ENCODE results near the gene BMP6. TPM values are rescaled to one million over a fixed set of nuclear protein-coding genes. Genes with fewer than 3 reads are reported as not detected.
A peak's percentile ranks its signal among the peaks of the same experiment; 100 is the strongest.
"Not testable (repeated sequence)": the region's sequence is repeated elsewhere in the genome, so short reads cannot be mapped to it uniquely, and the experiment has no call there.

BMP6 gene
- total RNA-seq, 2 experiments from 2014 or later: not detected

- ChIA-PET CTCF (interaction anchor here (0.6 to 0.8 kb wide), 2 partner anchors 10 to 529 kb away, joined by 3 to 4 read pairs; no protein-coding TSS in a partner anchor), POLR2A (interaction anchor here (0.5 kb wide), 1 partner anchor 17 kb away, joined by 3 read pairs; no protein-coding TSS in a partner anchor)
- no peak overlapping the region for H3K4me3 Mint-ChIP-seq
- no peak for DNase-seq
- no peaks in the 10 kb centered on the region for H3K9me3 Mint-ChIP-seq
- no peaks in the 10 kb centered on the region for H3K4me1 Mint-ChIP-seq
- H3K27me3 Mint-ChIP-seq: no peaks in the 10 kb centered on the region
- peaks cover 23% of the 10 kb centered on the region for H3K36me3 Mint-ChIP-seq (ENCODE audit: low read depth)
- no peak overlapping the region for H3K27ac Mint-ChIP-seq
Observed at GRCh38 chr6:7896465-7896987, 170.6 kb downstream of the BMP6 start.

GRCh38 chr6:7897461-7898192 lies 171.7 kb downstream of the BMP6 start:
- H3K27me3 Mint-ChIP-seq: no peaks in the 10 kb centered on the region
- CTCF ChIA-PET: interaction anchor here (0.6 to 0.9 kb wide), 2 partner anchors 10 to 15 kb away, joined by 3 to 4 read pairs; no protein-coding TSS in a partner anchor
- H3K4me1 Mint-ChIP-seq: no peaks in the 10 kb centered on the region

GRCh38 chr6:7898193-7898586 lies 172.3 kb downstream of the BMP6 start:
- CTCF ChIA-PET: interaction anchor here (0.9 kb wide), 1 partner anchor 10 kb away, joined by 4 read pairs; no protein-coding TSS in a partner anchor
- H3K27me3 Mint-ChIP-seq, H3K4me3 Mint-ChIP-seq, POLR2A ChIA-PET, H3K4me1 Mint-ChIP-seq, H3K9me3 Mint-ChIP-seq, H3K27ac Mint-ChIP-seq, DNase-seq: not testable (repeated sequence)
- H3K36me3 Mint-ChIP-seq (ENCODE audit: low read depth): peaks cover 27% of the 10 kb centered on the region

More at GRCh38 chr6:7897461-7898192, 171.7 kb downstream of the BMP6 start:
- Mint-ChIP-seq H3K36me3 (ENCODE audit: low read depth) (peaks cover 26% of the 10 kb centered on the region), H3K27ac (no peak overlapping the region), H3K9me3 (no peaks in the 10 kb centered on the region), H3K4me3 (no peak overlapping the region)
- no peak for DNase-seq
- POLR2A ChIA-PET: no interaction called here

- Mint-ChIP-seq H3K9me3 (no peaks in the 10 kb centered on the region), H3K27ac (no peak overlapping the region), H3K4me1 (no peaks in the 10 kb centered on the region), H3K4me3 (no peak overlapping the region), H3K27me3 (no peaks in the 10 kb centered on the region), H3K36me3 (ENCODE audit: low read depth) (peaks cover 25% of the 10 kb centered on the region)
- ChIA-PET POLR2A (no interaction called here), CTCF (no interaction called here)
- DNase-seq: no peak
Observed at GRCh38 chr6:7899101-7899888, 173.4 kb downstream of the BMP6 start.

- CTCF ChIA-PET: no interaction called here
- no peaks in the 10 kb centered on the region for H3K27me3 Mint-ChIP-seq
- no peak overlapping the region for H3K27ac Mint-ChIP-seq
- no peaks in the 10 kb centered on the region for H3K4me1 Mint-ChIP-seq
- no peak for DNase-seq
- no peak overlapping the region for H3K4me3 Mint-ChIP-seq
- POLR2A ChIA-PET: no interaction called here
- no peaks in the 10 kb centered on the region for H3K9me3 Mint-ChIP-seq
- H3K36me3 Mint-ChIP-seq (ENCODE audit: low read depth): peaks cover 31% of the 10 kb centered on the region
Observed at GRCh38 chr6:7899889-7900213, 174.0 kb downstream of the BMP6 start.

GRCh38 chr6:7900621-7901020 lies 174.7 kb downstream of the BMP6 start:
- Mint-ChIP-seq H3K4me3 (no peak overlapping the region), H3K36me3 (ENCODE audit: low read depth) (peaks cover 32% of the 10 kb centered on the region), H3K27ac (no peak overlapping the region), H3K4me1 (no peaks in the 10 kb centered on the region), H3K9me3 (no peaks in the 10 kb centered on the region), H3K27me3 (no peaks in the 10 kb centered on the region)
- CTCF ChIA-PET: no interaction called here
- DNase-seq: no peak
- POLR2A ChIA-PET: no interaction called here

- peaks cover 32% of the 10 kb centered on the region for H3K36me3 Mint-ChIP-seq (ENCODE audit: low read depth)
- no peak for DNase-seq
- H3K9me3 Mint-ChIP-seq: no peaks in the 10 kb centered on the region
- ChIA-PET POLR2A (no interaction called here), CTCF (no interaction called here)
- no peaks in the 10 kb centered on the region for H3K4me1 Mint-ChIP-seq
- H3K27me3 Mint-ChIP-seq: no peaks in the 10 kb centered on the region
- H3K4me3 Mint-ChIP-seq: no peak overlapping the region
- H3K27ac Mint-ChIP-seq: no peak overlapping the region
Observed at GRCh38 chr6:7901056-7901455, 175.2 kb downstream of the BMP6 start.

GRCh38 chr6:7901780-7902179 lies 175.9 kb downstream of the BMP6 start:
- H3K4me3 Mint-ChIP-seq: no peak overlapping the region
- H3K9me3 Mint-ChIP-seq: no peaks in the 10 kb centered on the region
- POLR2A ChIA-PET: no interaction called here
- CTCF ChIA-PET: no interaction called here
- peaks cover 4% of the 10 kb centered on the region for H3K4me1 Mint-ChIP-seq
- DNase-seq: no peak
- H3K27ac Mint-ChIP-seq: no peak overlapping the region
- peaks cover 32% of the 10 kb centered on the region for H3K36me3 Mint-ChIP-seq (ENCODE audit: low read depth)
- no peaks in the 10 kb centered on the region for H3K27me3 Mint-ChIP-seq

- ChIA-PET CTCF (interaction anchor here (0.9 to 1.6 kb wide), 2 partner anchors 9 to 166 kb away, joined by 3 read pairs; no protein-coding TSS in a partner anchor), POLR2A (no interaction called here)
- Mint-ChIP-seq H3K4me1 (peaks cover 5% of the 10 kb centered on the region), H3K27me3 (no peaks in the 10 kb centered on the region), H3K9me3 (no peaks in the 10 kb centered on the region), H3K27ac (no peak overlapping the region), H3K36me3 (ENCODE audit: low read depth) (peaks cover 32% of the 10 kb centered on the region), H3K4me3 (no peak overlapping the region)
- no peak for DNase-seq
Observed at GRCh38 chr6:7902221-7902620, 176.3 kb downstream of the BMP6 start.

GRCh38 chr6:7902867-7903266 lies 177.0 kb downstream of the BMP6 start:
- H3K9me3 Mint-ChIP-seq: no peaks in the 10 kb centered on the region
- H3K27ac Mint-ChIP-seq: peak overlapping the region; percentile 22
- no peak for DNase-seq
- H3K4me1 Mint-ChIP-seq: peaks cover 9% of the 10 kb centered on the region
- no peak overlapping the region for H3K4me3 Mint-ChIP-seq
- H3K36me3 Mint-ChIP-seq (ENCODE audit: low read depth): peaks cover 27% of the 10 kb centered on the region
- H3K27me3 Mint-ChIP-seq: no peaks in the 10 kb centered on the region
- ChIA-PET CTCF (interaction anchor here (0.9 to 1.6 kb wide), 2 partner anchors 9 to 165 kb away, joined by 3 read pairs; no protein-coding TSS in a partner anchor), POLR2A (no interaction called here)

- DNase-seq: no peak
- Mint-ChIP-seq H3K27ac (no peak overlapping the region), H3K27me3 (no peaks in the 10 kb centered on the region), H3K4me3 (no peak overlapping the region), H3K36me3 (ENCODE audit: low read depth) (peaks cover 21% of the 10 kb centered on the region), H3K4me1 (peaks cover 9% of the 10 kb centered on the region), H3K9me3 (no peaks in the 10 kb centered on the region)
- ChIA-PET CTCF (interaction anchor here (1.6 kb wide), 1 partner anchor 10 kb away, joined by 3 read pairs; no protein-coding TSS in a partner anchor), POLR2A (no interaction called here)
Observed at GRCh38 chr6:7903673-7904072, 177.8 kb downstream of the BMP6 start.

GRCh38 chr6:7904654-7905319 lies 178.9 kb downstream of the BMP6 start:
- H3K27ac Mint-ChIP-seq: peak overlapping the region; percentile 34
- peaks cover 19% of the 10 kb centered on the region for H3K36me3 Mint-ChIP-seq (ENCODE audit: low read depth)
- H3K4me1 Mint-ChIP-seq: peaks cover 18% of the 10 kb centered on the region
- ChIA-PET CTCF (no interaction called here), POLR2A (no interaction called here)
- DNase-seq: no peak
- no peaks in the 10 kb centered on the region for H3K27me3 Mint-ChIP-seq
- H3K4me3 Mint-ChIP-seq: no peak overlapping the region
- no peaks in the 10 kb centered on the region for H3K9me3 Mint-ChIP-seq

- Mint-ChIP-seq H3K27ac (no peak overlapping the region), H3K36me3 (ENCODE audit: low read depth) (peaks cover 19% of the 10 kb centered on the region)
- POLR2A ChIA-PET: no interaction called here
Observed at GRCh38 chr6:7905416-7905815, 179.5 kb downstream of the BMP6 start.

More at GRCh38 chr6:7905416-7905815, 179.5 kb downstream of the BMP6 start:
- DNase-seq: no peak
- CTCF ChIA-PET: no interaction called here
- Mint-ChIP-seq H3K4me1 (peaks cover 18% of the 10 kb centered on the region), H3K27me3 (no peaks in the 10 kb centered on the region), H3K9me3 (no peaks in the 10 kb centered on the region), H3K4me3 (no peak overlapping the region)
